GM21576 (cell line): ENCODE measurements around the gene ENO2.
"Not testable (repeated sequence)": the region's sequence is repeated elsewhere in the genome, so short reads cannot be mapped to it uniquely, and the experiment has no call there.

ENCODE experiments used
- ATAC-seq: cut with Tn5 transposase; IDR thresholded peaks from one replicate; pipeline ENCODE4 v1.9.1; 2021; ENCODE audit warnings: mild to moderate bottlenecking, moderate library complexity; ENCODE audit not compliant: unreplicated experiment

Gene ENO2

DNA sequence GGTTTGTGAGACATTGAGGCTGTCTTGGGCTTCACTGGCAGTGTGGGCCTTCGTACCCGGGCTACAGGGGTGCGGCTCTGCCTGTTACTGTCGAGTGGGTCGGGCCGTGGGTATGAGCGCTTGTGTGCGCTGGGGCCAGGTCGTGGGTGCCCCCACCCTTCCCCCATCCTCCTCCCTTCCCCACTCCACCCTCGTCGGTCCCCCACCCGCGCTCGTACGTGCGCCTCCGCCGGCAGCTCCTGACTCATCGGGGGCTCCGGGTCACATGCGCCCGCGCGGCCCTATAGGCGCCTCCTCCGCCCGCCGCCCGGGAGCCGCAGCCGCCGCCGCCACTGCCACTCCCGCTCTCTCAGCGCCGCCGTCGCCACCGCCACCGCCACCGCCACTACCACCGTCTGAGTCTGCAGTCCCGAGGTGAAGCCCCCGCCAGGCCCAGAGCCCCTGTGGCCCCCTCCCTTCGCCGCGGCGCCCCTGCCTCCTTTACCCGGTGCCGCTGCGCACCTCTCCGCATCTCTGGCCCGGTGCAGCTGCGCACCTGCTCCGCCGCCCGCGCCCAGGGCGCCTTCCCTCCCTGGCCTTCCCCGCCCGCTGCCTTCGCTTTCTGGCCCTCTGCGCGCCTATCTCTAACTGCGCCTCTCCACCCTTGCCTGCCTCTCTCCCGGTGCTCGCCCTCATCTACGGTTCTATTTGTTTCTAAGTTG, at the start of gene ENO2:
Gene ENO2 (plus strand): TSS at position 335 of the 701 bp plus-strand sequence. CDS start 1,253 bp downstream, outside the sequence.
- peak; percentile 70 for ATAC-seq

- ATAC-seq = not testable (repeated sequence)
These were observed 49.1 kb upstream of the ENO2 start for GRCh38 chr12:6865307-6865706.

- ATAC-seq = no peak
These were observed 48.0 kb upstream of the ENO2 start for GRCh38 chr12:6866163-6866919.

DNA sequence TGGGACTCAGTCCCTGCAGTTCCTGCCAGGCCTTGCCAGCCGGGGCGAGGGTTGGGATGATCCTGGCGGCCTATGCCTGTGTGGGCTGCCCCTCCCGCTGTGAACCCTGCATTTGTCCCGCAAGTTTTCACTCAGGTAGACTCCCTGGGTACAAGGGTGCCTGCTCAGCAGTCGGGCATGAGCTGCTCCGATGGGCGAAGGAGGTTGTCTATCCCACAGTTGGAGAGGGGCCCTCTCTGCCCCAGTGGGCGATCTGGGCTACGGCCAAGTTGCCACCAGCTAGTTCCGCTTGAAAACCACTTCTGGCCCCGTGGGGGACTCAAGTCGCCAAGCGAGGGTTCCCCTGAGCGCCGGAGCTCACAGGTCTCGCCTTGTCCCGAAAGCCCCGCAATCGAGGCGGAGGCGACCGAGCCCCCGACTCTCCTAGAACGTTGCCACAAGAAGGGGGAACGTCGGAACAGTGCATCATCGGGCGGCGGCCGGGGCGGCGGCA, 47.4 kb upstream of the ENO2 start:
- peak; percentile 6 for ATAC-seq

GRCh38 chr12:6867413-6868210, 46.8 kb upstream of the ENO2 start, which contains the start of gene TPI1:
Gene TPI1 (plus strand): TSS chr12:6867531. CDS start chr12:6867567, 36 bp downstream.
- peak; percentile 47 for ATAC-seq

GRCh38 chr12:6868211-6869048, 46.0 kb upstream of the ENO2 start:
- ATAC-seq = no peak

DNA sequence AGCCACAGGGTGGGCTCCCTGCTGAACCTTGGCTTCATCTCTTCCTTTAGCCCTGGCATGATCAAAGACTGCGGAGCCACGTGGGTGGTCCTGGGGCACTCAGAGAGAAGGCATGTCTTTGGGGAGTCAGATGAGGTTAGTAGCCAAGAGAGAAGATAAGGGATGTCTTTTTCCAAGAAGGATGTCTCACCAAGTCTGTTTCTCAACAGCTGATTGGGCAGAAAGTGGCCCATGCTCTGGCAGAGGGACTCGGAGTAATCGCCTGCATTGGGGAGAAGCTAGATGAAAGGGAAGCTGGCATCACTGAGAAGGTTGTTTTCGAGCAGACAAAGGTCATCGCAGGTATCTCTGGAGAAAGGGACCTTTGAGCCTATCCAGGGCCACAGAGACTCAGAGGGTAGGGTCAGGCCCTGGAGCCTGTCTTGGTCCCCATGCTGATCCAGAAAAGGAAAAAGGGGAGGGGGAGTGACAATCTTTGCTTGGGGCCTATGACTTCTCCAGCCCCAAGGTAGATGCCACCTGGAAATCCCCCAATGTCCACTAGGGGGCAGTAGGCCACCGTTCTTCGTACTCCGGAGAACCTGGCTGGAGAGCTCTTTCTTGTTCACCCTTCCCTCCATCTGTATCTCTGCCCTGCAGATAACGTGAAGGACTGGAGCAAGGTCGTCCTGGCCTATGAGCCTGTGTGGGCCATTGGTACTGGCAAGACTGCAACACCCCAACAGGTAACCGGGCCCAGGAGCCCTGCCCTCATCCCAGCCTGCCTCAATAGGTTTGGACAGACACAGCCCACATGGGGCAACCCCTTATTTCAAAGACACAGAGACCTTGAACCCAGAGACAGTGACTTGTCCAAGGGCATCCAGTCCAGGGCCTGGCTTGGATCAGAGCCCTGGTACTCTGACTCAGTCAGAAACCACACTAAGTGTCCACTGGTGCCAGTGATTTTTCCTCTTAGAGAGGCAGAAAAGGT, 45.0 kb upstream of the ENO2 start:
- ATAC-seq = no peak

DNA sequence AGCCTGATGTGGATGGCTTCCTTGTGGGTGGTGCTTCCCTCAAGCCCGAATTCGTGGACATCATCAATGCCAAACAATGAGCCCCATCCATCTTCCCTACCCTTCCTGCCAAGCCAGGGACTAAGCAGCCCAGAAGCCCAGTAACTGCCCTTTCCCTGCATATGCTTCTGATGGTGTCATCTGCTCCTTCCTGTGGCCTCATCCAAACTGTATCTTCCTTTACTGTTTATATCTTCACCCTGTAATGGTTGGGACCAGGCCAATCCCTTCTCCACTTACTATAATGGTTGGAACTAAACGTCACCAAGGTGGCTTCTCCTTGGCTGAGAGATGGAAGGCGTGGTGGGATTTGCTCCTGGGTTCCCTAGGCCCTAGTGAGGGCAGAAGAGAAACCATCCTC, 44.1 kb upstream of the ENO2 start:
- not testable (repeated sequence) for ATAC-seq

- no peak for ATAC-seq
These were observed 43.1 kb upstream of the ENO2 start for GRCh38 chr12:6871052-6871957.

- ATAC-seq = no peak
These were observed 42.0 kb upstream of the ENO2 start for GRCh38 chr12:6872073-6873048.

GRCh38 chr12:6873094-6874014, 41.0 kb upstream of the ENO2 start, which contains the start of gene SPSB2:
Gene SPSB2 (minus strand): TSS chr12:6873303. CDS start chr12:6872901, 402 bp downstream.
- ATAC-seq = peak; percentile 62

- ATAC-seq = not testable (repeated sequence)
These were observed 40.4 kb upstream of the ENO2 start for GRCh38 chr12:6874015-6874368.

DNA sequence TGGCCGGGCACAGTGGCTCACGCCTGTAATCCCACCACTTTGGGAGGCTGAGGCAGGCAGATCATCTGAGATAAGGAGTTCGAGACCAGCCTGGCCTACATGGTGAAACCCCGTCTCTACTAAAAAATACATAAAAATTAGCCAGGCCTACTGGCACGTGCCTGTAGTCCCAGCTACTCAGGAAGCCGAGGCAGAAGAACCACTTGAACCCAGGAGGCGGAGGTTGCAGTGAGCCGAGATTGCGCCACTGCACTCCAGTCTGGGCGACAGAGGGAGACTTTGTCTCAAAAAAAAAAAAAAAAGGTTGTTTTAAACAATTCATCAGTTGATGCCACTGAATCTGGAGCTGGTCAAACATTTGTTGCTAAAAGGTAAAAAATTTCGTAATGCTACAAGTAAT, 34.6 kb upstream of the ENO2 start:
- ATAC-seq = not testable (repeated sequence)

GRCh38 chr12:6883252-6883651, 31.1 kb upstream of the ENO2 start:
- no peak for ATAC-seq

GRCh38 chr12:6883683-6884082, 30.7 kb upstream of the ENO2 start:
- no peak for ATAC-seq

GRCh38 chr12:6884539-6884938, 29.8 kb upstream of the ENO2 start:
- no peak for ATAC-seq
